HG03139 (cell line): Measurements from ENCODE around the gene RAPGEF3.
A peak's percentile ranks its signal among the peaks of the same experiment; 100 is the strongest.

Experiments
- ATAC-seq: cut with Tn5 transposase; IDR thresholded peaks from one replicate; pipeline ENCODE4 v1.9.1; 2021; ENCODE audit not compliant: unreplicated experiment

The RAPGEF3 gene

GRCh38 chr12:47777741-47778558, 19.3 kb upstream of the RAPGEF3 start:
- no peak for ATAC-seq

GRCh38 chr12:47777151-47777550, 18.5 kb upstream of the RAPGEF3 start:
- no peak for ATAC-seq

- no peak for ATAC-seq
Observed at GRCh38 chr12:47776471-47777143, 17.9 kb upstream of the RAPGEF3 start.

- ATAC-seq, result no peak
Observed at GRCh38 chr12:47775100-47775911, 16.6 kb upstream of the RAPGEF3 start.

GRCh38 chr12:47774663-47775062, 16.0 kb upstream of the RAPGEF3 start:
- no peak for ATAC-seq

DNA sequence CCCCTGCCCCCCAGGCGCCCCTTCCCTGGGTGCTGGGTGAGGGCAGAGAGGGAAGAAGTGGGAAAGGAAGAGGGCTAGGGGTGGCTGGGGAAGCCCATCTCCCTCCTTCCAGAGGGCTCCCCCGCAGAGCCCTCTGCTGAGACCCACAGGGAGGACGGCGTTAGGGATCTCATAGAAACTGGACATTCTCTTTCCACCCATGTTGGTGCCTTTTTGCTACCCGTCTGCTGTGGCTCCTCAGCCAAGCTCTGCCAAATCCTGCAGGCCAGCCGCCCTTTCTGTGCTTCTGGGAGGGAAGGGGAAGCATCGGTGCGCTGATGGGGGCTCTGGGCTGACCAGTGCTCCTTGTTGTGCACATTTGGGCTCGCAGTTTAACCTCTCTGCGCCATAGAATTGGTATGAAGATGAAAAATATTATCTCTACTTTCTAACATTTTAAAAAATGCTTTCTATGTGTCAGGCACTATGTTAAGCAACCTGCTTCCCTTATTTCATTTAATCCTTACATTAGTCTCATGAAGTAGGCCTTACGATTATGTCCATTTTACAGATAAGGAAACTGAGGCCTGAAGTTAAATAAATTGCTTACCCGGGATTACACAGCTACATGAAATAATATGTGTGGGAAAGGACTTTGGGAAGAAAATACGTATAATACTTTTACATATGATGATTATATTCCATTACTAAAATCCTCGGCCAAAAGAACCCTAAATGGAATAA, 15.3 kb upstream of the RAPGEF3 start:
- ATAC-seq, result no peak

- peak; percentile 77 for ATAC-seq
Observed at GRCh38 chr12:47773062-47773857, 14.6 kb upstream of the RAPGEF3 start, which contains the start of gene SLC48A1. TSS of gene SLC48A1 (plus strand) at chr12:47773238. CDS start at chr12:47773305, 67 bp downstream.

DNA sequence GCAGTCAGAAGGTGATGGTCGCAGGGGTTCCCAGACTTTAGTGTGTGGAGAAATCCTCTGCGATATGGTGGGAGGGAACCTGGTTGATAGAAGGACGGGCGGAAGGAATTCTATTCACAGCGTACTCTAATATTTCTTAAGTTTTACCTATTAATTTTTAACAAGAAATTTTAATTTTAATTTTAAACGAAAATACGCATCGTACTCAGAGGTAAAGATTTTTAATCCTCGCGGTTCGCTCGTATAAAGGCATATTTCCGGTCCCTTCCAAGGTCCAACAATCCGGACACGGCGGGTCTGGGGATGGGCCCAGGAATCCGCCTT, 14.0 kb upstream of the RAPGEF3 start:
- no peak for ATAC-seq

GRCh38 chr12:47772094-47772660, 13.5 kb upstream of the RAPGEF3 start:
- ATAC-seq, result no peak

GRCh38 chr12:47771304-47771703, 12.6 kb upstream of the RAPGEF3 start:
- ATAC-seq, result no peak

- no peak for ATAC-seq
Observed at GRCh38 chr12:47770086-47770726, 11.5 kb upstream of the RAPGEF3 start.

GRCh38 chr12:47769234-47770085, 10.8 kb upstream of the RAPGEF3 start:
- ATAC-seq, result no peak

- no peak for ATAC-seq
Observed at GRCh38 chr12:47768323-47768811, 9.7 kb upstream of the RAPGEF3 start.

GRCh38 chr12:47767216-47767724, 8.6 kb upstream of the RAPGEF3 start:
- peak; percentile 72 for ATAC-seq

DNA sequence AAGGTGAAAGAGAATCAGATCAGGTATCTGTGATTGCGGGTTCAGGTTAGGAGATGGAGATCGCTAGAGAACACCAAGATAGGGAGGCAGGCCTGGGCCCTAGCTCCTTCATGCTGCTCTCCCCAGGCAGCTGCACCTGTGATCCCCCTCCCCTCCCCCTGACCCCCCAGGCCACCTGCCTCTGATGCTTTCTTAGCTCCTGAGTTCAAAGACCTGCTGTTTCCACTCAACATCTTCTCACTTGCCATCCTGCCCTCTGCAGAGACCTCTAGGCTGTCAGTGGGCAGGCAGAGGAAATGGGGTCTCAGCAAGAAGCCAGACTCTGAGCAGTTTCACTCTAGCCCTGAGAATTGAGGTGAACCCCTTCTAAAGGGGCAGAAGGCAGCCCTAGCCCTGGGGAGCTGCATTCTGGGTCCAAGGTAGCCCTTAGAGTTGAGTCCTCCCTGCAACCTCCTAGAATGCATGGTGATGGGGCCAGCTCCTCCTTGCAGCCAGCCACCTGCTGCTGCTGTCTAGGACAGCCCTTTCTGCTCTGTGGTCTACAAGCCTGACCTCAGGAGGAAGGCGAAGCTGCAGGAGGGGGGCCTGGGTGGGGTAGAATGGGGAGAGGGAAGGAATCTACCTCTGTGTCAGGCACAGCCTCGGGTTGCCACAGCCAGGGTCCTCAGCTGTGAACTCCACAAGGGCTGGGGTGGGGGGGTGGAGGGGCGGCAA, 8.0 kb upstream of the RAPGEF3 start:
- no peak for ATAC-seq

DNA sequence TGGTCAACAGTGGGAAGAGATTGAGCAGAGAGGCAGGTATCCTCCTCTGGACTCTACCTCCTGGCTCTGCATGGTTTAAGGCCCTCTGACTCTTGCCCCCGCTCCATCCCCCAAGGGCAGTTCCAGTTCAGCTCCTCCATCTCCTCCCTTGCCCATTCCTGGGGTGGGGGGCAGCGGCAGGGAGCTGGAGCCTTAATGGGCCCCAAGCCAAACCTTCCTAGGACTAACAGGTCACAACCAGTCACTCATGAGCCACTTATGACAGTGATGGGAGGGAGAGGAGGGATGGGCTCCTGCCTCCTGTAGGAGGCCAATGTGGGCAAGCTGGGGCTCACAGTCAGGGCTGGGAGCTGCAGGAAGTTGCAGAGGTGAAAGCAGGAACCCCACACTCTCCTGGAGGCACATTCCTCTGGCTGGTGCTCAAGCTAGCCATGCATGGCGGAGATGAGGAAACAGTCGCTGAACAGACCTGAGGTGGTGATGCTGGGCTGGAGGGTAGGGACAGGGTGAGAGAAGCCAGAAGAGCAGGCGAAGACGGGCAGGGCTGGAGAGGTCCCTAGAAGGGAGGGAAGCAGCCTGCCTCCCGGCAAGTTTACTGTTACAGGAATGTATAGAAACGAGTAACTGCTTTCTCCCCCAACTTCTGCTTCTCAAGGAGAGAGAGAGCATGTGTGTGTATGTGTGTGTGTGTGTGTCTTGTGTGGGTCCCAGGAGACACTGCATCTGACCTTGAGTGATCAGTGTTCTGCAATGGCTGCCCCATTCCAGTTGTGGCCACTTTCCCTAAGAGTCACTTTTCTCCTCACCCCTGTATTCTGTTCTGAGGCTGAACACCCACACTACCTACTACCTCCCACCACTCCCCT, 5.0 kb upstream of the RAPGEF3 start:
- no peak for ATAC-seq
